Neural progenitor cell (in vitro differentiated cells): ENCODE measurements around the gene SEMA6B.

ENCODE experiments used
- CTCF ChIP-seq: fragments of 200-600 bp; sonication (generic); IDR thresholded peaks from 2 replicates; pipeline ENCODE4 v1.5.1; 2017; ENCODE audit warnings: antibody characterized with exemption, mild to moderate bottlenecking
- EZH2 ChIP-seq: fragments of 200-600 bp; sonication (generic); IDR thresholded peaks from 2 replicates; pipeline ENCODE4 v1.6.1; 2017; ENCODE audit warnings: antibody characterized with exemption, mild to moderate bottlenecking, moderate library complexity

GRCh38 chr19:4518345-4519171 lies 40.9 kb downstream of the SEMA6B start, which contains the start of gene PLIN4:
- TF ChIP-seq EZH2 (no peak), CTCF (no peak)
